HepG2 (cell line): ENCODE results near the gene CDK2. TPM values are rescaled to one million over a fixed set of nuclear protein-coding genes. Genes with fewer than 3 reads are reported as not detected.

Experiments used
- ATAC-seq: fragments of 200-7000 bp; cut with Tn5 transposase; 3 replicates; pipeline ENCODE4 v1.9.1; 2020; ENCODE audit warnings: mild to moderate bottlenecking, moderate library complexity
- BruUV-seq: library from RNA; stranded (reverse); fragments of 400-500 nt; replicated peaks from 2 replicates; lab custom pipeline; 2021; lab: Mats Ljungman, UMichigan
- CTCF ChIA-PET: fragments of 300-600 bp; formaldehyde crosslinking; extraction: SDS; loops from one replicate; lab custom pipeline; 2021; ENCODE audit warnings: low total read pairs, inconsistent platforms, low intra/inter-chr PET ratio; lab: Yijun Ruan, JAX
- POLR2A ChIA-PET: fragments of 350-600 bp; sonication (Branson Sonifier 250); formaldehyde crosslinking; loops from one replicate; lab custom pipeline; 2020; ENCODE audit warnings: antibody characterized with exemption, inconsistent platforms; lab: Yijun Ruan, JAX
- DNase-seq: peaks from one replicate; pipeline ENCODE4 v3.0.0-alpha.2; 2015; ENCODE audit warnings: low spot score
- FAIRE-seq: peaks from 3 replicates; lab custom pipeline; 2011; peaks lifted over from hg19 to GRCh38; lab: Jason Lieb, UNC
- H2AFZ ChIP-seq: one replicate; pipeline ENCODE4 v1.6.1; 2011; ENCODE audit warnings: low read length, inconsistent platforms
- H3K27ac ChIP-seq: fragments of 300-600 bp; 3 replicates; pipeline ENCODE4 v1.8.0; 2011; ENCODE audit warnings: mixed run types, mild to moderate bottlenecking, mixed read lengths, low read length, inconsistent platforms; ENCODE audit not compliant: insufficient read depth; ENCODE audit errors: extremely low read length
- H3K27me3 ChIP-seq, 2 experiments: fragments of 200-600 bp in 1 of 2; 2 replicates in 1 of 2; 3 replicates in 1 of 2; pipeline versions ENCODE4 v1.6.0 to v1.8.0; 2011; ENCODE audit warnings: low read length in 2 of 2, mild to moderate bottlenecking in 2 of 2, moderate library complexity in 2 of 2, inconsistent platforms in 1 of 2; ENCODE audit not compliant: insufficient read depth in 2 of 2, control insufficient read depth in 1 of 2
- H3K36me3 ChIP-seq, 2 experiments: fragments of 200-600 bp in 1 of 2; replicated peaks in 1 of 2; 2 replicates in 1 of 2; 3 replicates in 1 of 2; pipeline versions ENCODE4 v1.5.1 to v1.8.0; 2011; ENCODE audit warnings: low read length in 2 of 2, inconsistent platforms in 1 of 2; ENCODE audit not compliant: insufficient read depth in 2 of 2, control insufficient read depth in 1 of 2
- H3K4me1 ChIP-seq: 2 replicates; pipeline ENCODE4 v1.5.1; 2012; ENCODE audit warnings: low read length, inconsistent platforms; ENCODE audit not compliant: insufficient read depth
- H3K4me2 ChIP-seq: 2 replicates; pipeline ENCODE4 v1.6.0; 2011; ENCODE audit warnings: low read depth, low read length, inconsistent platforms
- H3K4me3 ChIP-seq, 3 experiments: fragments of 200-600 bp in 1 of 3; sonication (generic), shearing (Covaris generic) in 1 of 3; replicated peaks in 1 of 3; 2 replicates each; pipeline ENCODE4 v1.5.1; 2011 to 2016; ENCODE audit warnings: low read length in 3 of 3, inconsistent platforms in 2 of 3, low read depth in 2 of 3, mild to moderate bottlenecking in 2 of 3, control low read depth in 1 of 3, mixed read lengths in 1 of 3; ENCODE audit not compliant: insufficient read depth in 1 of 3
- H3K79me2 ChIP-seq: one replicate; pipeline ENCODE4 v1.6.1; 2011; ENCODE audit warnings: low read length, inconsistent platforms; ENCODE audit not compliant: insufficient read depth
- H3K9ac ChIP-seq: 2 replicates; pipeline ENCODE4 v1.6.0; 2011; ENCODE audit warnings: mild to moderate bottlenecking, low read depth, low read length, inconsistent platforms; ENCODE audit not compliant: insufficient read depth
- H3K9me3 ChIP-seq: 2 replicates; pipeline ENCODE4 v1.5.1; 2012; ENCODE audit warnings: mild to moderate bottlenecking, low read length
- H4K20me1 ChIP-seq: 2 replicates; pipeline ENCODE4 v1.6.0; 2011; ENCODE audit warnings: inconsistent platforms, mild to moderate bottlenecking, low read length, moderate library complexity; ENCODE audit not compliant: insufficient read depth
- CEBPB ChIP-seq: IDR thresholded peaks from 2 replicates; pipeline ENCODE4 v1.6.1; 2011; ENCODE audit warnings: low read depth, low read length, improper control_type of control experiment, borderline replicate concordance
- ETV6 ChIP-seq: sonication (generic); formaldehyde crosslinking; conservative IDR thresholded peaks from 2 replicates; pipeline ENCODE4 v1.4.0; 2020; ENCODE audit warnings: missing genetic modification reagents
- HIC2 ChIP-seq: sonication (generic); formaldehyde crosslinking; IDR thresholded peaks from 2 replicates; pipeline ENCODE4 v1.9.0; 2022; ENCODE audit warnings: low read depth, missing genetic modification reagents
- HNRNPH1 ChIP-seq: fragments of 200-400 bp; formaldehyde crosslinking; optimal IDR thresholded peaks from 2 replicates; pipeline ENCODE3; 2017; ENCODE audit warnings: mild to moderate bottlenecking, low read depth, low read length
- JARID2 ChIP-seq: sonication (generic); formaldehyde crosslinking; IDR thresholded peaks from 2 replicates; pipeline ENCODE4 v1.8.1; 2023; ENCODE audit warnings: missing genetic modification reagents, inconsistent platforms; ENCODE audit not compliant: insufficient replicate concordance
- MED13 ChIP-seq: sonication (generic); formaldehyde crosslinking; IDR thresholded peaks from 2 replicates; pipeline ENCODE4 v1.5.0; 2020; ENCODE audit warnings: missing genetic modification reagents
- MXD3 ChIP-seq: IDR thresholded peaks from 2 replicates; pipeline ENCODE4 v1.6.1; 2016; ENCODE audit warnings: mild to moderate bottlenecking, missing biosample characterization, missing genetic modification reagents
- NONO ChIP-seq, 2 experiments: fragments of 450-650 bp in 1 of 2; sonication (generic) in 1 of 2; formaldehyde crosslinking in 1 of 2; IDR thresholded peaks in 1 of 2; conservative IDR thresholded peaks in 1 of 2; 2 replicates each; pipeline versions ENCODE4 v1.6.1 to v1.8.0; 2017 to 2022; ENCODE audit warnings: mild to moderate bottlenecking in 1 of 2, missing genetic modification reagents in 1 of 2, moderate library complexity in 1 of 2
- SIX4 ChIP-seq: sonication (generic); formaldehyde crosslinking; IDR thresholded peaks from 2 replicates; pipeline ENCODE4 v1.4.0; 2020; ENCODE audit warnings: missing genetic modification reagents
- TMF1 ChIP-seq: sonication (generic); formaldehyde crosslinking; IDR thresholded peaks from 2 replicates; pipeline ENCODE4 v1.8.1; 2022; ENCODE audit warnings: low read depth, missing genetic modification reagents
- ZNF550 ChIP-seq: sonication (generic); formaldehyde crosslinking; IDR thresholded peaks from 2 replicates; pipeline ENCODE4 v1.4.0; 2020; ENCODE audit warnings: mild to moderate bottlenecking, missing genetic modification reagents, borderline replicate concordance
- ZNF558 ChIP-seq: sonication (generic); formaldehyde crosslinking; IDR thresholded peaks from 2 replicates; pipeline ENCODE4 v1.9.0; 2022; ENCODE audit warnings: mild to moderate bottlenecking, missing genetic modification reagents, borderline replicate concordance
- ZNF598 ChIP-seq: sonication (generic); formaldehyde crosslinking; IDR thresholded peaks from 2 replicates; pipeline ENCODE4 v1.5.1; 2020; ENCODE audit warnings: mild to moderate bottlenecking, missing genetic modification reagents, borderline replicate concordance
- ZNF800 ChIP-seq: sonication (generic); formaldehyde crosslinking; IDR thresholded peaks from 2 replicates; pipeline ENCODE4 v1.4.0; 2020; ENCODE audit warnings: missing genetic modification reagents
- WGBS: methylation state at CpG from one replicate; pipeline ENCODE4 v1.1.6; 2017; ENCODE audit warnings: low lambda C conversion rate; 5-methylcytosine and 5-hydroxymethylcytosine counted together
- in situ Hi-C: cut with HindIII; loops from 2 replicates; pipeline ENCODE4 v1.10.0; 2017; ENCODE audit warnings: low pct_unique_long_range_greater_than_20kb; ENCODE audit not compliant: extremely low pct_ligation_motif_present
- intact Hi-C: fragments of 100-400 bp; cut with micrococcal nuclease; formaldehyde crosslinking; loops from one replicate; pipeline ENCODE4 v1.10.0; 2022; ENCODE audit not compliant: unreplicated experiment
- polyA plus RNA-seq, 8 experiments: library from polyadenylated mRNA; depleted of rRNA in 3 of 8; stranded (reverse) in 7 of 8; unstranded in 1 of 8; fragments of >200 nt; fragmentation: Illumina TruSeq in 4 of 8; extraction: Trizol in 4 of 8; gene quantifications; 2 replicates each; pipeline versions ENCODE4 v1.2.1 to v1.2.3, GENCODE V29; 2011 to 2016; ENCODE audit warnings: low read depth in 4 of 8, missing spikeins in 1 of 8, mixed read lengths in 1 of 8; ENCODE audit not compliant: insufficient read depth in 1 of 8
- total RNA-seq, 5 experiments: library from RNA; depleted of rRNA; stranded (reverse); fragments of >200 nt; fragmentation: Illumina TruSeq; extraction: Trizol; gene quantifications; 2 replicates each; pipeline ENCODE4 v1.2.3, GENCODE V29; 2016; ENCODE audit warnings: low read depth in 1 of 5
- TF ChIP-seq, protein P1 (sequence below): sonication (generic); formaldehyde crosslinking; IDR thresholded peaks from 2 replicates; pipeline ENCODE4 v1.4.0; 2020; ENCODE audit warnings: missing genetic modification reagents, mild to moderate bottlenecking, borderline replicate concordance
- TF ChIP-seq, protein P2 (sequence below): sonication (generic); formaldehyde crosslinking; IDR thresholded peaks from 2 replicates; pipeline ENCODE4 v1.8.0; 2022; ENCODE audit warnings: missing genetic modification reagents, mild to moderate bottlenecking, inconsistent platforms, borderline replicate concordance

The CDK2 gene
- total and polyA plus RNA-seq, 2 of the 13 experiments (the other 11 are each of a cell fraction or from before 2014, with no cell fraction given) = 47.5 to 52.6 TPM

DNA sequence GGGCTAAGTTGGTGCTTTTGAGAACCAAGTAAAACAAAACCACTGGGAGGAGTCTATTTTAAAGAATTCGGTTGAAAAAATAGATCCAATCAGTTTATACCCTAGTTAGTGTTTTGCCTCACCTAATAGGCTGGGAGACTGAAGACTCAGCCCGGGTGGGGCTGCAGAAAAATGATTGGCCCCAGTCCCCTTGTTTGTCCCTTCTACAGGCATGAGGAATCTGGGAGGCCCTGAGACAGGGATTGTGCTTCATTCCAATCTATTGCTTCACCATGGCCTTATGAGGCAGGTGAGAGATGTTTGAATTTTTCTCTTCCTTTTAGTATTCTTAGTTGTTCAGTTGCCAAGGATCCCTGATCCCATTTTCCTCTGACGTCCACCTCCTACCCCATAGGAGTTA is 5.4 kb downstream of the CDK2 start:
- no peaks in the 10 kb centered on the region for H4K20me1 ChIP-seq
- ATAC-seq (no peak), FAIRE-seq (peak; percentile 74), DNase-seq (peak; percentile 60)
- H3K9me3 ChIP-seq = no peaks in the 10 kb centered on the region
- peak overlapping the region; percentile 79 for H3K27ac ChIP-seq
- POLR2A ChIA-PET = interaction anchor here (3.2 kb wide), 1 partner anchor 109 kb away, joined by 28 read pairs; no protein-coding TSS in a partner anchor
- H3K79me2 ChIP-seq = peaks cover 34% of the 10 kb centered on the region
- H3K9ac ChIP-seq = peak overlapping the region; percentile 23; the same call in 1 of the 2 replicates
- in situ Hi-C loops (loop anchor here (10.0 kb wide), 1 partner anchor 63 kb away; no protein-coding TSS in a partner anchor), intact Hi-C loops (no loop called here)
- peaks cover 59% of the 10 kb centered on the region for H3K4me1 ChIP-seq
- H3K27me3 ChIP-seq = no peaks in the 10 kb centered on the region
- H2AFZ ChIP-seq = no peak overlapping the region
- no peak overlapping the region for H3K4me3 ChIP-seq
- CTCF ChIA-PET = no interaction called here
- BruUV-seq = no TSS peak
- peaks cover 2 to 27% of the 10 kb centered on the region in 2 experiments for H3K36me3 ChIP-seq
- 57% methylated on average over 3 of the region's 3 CpGs for WGBS
- peak overlapping the region; percentile 24 for H3K4me2 ChIP-seq
- TF ChIP-seq ETV6 (CRISPR knock-in tag) (no peak), MXD3 (CRISPR knock-in tag) (no peak), HNRNPH1 (no peak), CEBPB (peak; percentile 86; the same call in 1 of the 2 replicates), ZNF800 (CRISPR knock-in tag) (no peak), JARID2 (no peak), ZNF558 (no peak), ZNF598 (no peak), ZNF550 (CRISPR knock-in tag) (no peak), TMF1 (no peak), NONO (IDR thresholded peaks at IDR 0.05) (no peak), NONO (CRISPR knock-in tag; conservative IDR thresholded peaks at IDR 0.05) (no peak), SIX4 (CRISPR knock-in tag) (no peak), HIC2 (CRISPR knock-in tag) (no peak), MED13 (CRISPR knock-in tag) (no peak)
- TF ChIP-seq, protein P1, sequence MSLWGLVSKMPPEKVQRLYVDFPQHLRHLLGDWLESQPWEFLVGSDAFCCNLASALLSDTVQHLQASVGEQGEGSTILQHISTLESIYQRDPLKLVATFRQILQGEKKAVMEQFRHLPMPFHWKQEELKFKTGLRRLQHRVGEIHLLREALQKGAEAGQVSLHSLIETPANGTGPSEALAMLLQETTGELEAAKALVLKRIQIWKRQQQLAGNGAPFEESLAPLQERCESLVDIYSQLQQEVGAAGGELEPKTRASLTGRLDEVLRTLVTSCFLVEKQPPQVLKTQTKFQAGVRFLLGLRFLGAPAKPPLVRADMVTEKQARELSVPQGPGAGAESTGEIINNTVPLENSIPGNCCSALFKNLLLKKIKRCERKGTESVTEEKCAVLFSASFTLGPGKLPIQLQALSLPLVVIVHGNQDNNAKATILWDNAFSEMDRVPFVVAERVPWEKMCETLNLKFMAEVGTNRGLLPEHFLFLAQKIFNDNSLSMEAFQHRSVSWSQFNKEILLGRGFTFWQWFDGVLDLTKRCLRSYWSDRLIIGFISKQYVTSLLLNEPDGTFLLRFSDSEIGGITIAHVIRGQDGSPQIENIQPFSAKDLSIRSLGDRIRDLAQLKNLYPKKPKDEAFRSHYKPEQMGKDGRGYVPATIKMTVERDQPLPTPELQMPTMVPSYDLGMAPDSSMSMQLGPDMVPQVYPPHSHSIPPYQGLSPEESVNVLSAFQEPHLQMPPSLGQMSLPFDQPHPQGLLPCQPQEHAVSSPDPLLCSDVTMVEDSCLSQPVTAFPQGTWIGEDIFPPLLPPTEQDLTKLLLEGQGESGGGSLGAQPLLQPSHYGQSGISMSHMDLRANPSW (CRISPR knock-in tag) = no peak
- TF ChIP-seq, protein P2, sequence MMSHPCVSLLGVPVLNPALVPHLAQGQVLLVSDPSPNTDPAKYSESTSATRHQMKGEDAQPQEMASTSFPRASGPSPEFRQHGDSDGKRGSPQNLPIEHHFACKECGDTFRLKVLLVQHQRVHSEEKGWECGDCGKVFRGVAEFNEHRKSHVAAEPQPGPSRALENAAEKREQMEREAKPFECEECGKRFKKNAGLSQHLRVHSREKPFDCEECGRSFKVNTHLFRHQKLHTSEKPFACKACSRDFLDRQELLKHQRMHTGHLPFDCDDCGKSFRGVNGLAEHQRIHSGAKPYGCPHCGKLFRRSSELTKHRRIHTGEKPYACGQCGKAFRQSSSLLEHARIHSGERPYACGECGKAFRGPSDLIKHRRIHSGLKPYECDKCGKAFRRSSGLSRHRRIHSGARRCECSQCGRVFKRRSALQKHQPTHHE = no peak
